Fibroblast of lung (primary cell): ENCODE results near the gene KRT32. TPM values are rescaled to one million over a fixed set of nuclear protein-coding genes. Genes with fewer than 3 reads are reported as not detected.

Experiments used
- DNase-seq, 2 donors: peaks; one replicate each; pipeline versions ENCODE4 v3.0.0 to v3.0.0-alpha.2; 2010; ENCODE audit warnings: low read depth in 2 of 2
- H2AFZ ChIP-seq: 2 replicates; pipeline ENCODE4 v1.5.1; 2012; ENCODE audit warnings: low read length, control low read depth, inconsistent platforms
- H3K27ac ChIP-seq: 2 replicates; pipeline ENCODE4 v1.5.1; 2011; ENCODE audit warnings: low read length, control low read depth; ENCODE audit not compliant: insufficient read depth
- H3K27me3 ChIP-seq: 2 replicates; pipeline ENCODE4 v1.5.1; 2011; ENCODE audit warnings: mild to moderate bottlenecking, low read length; ENCODE audit not compliant: control insufficient read depth, insufficient read depth
- H3K36me3 ChIP-seq: 2 replicates; pipeline ENCODE4 v1.5.1; 2011; ENCODE audit warnings: low read length; ENCODE audit not compliant: control insufficient read depth, insufficient read depth
- H3K4me1 ChIP-seq: 2 replicates; pipeline ENCODE4 v1.5.1; 2011; ENCODE audit warnings: low read length; ENCODE audit not compliant: control insufficient read depth, insufficient read depth; ENCODE audit errors: extremely low read depth
- H3K4me2 ChIP-seq: 2 replicates; pipeline ENCODE4 v1.5.1; 2011; ENCODE audit warnings: low read length, control low read depth; ENCODE audit not compliant: insufficient read depth; ENCODE audit errors: extremely low read depth
- H3K4me3 ChIP-seq, 4 experiments: fragments of 200-600 bp in 1 of 4; sonication (generic) in 1 of 4; replicated peaks in 1 of 4; 2 replicates each; pipeline ENCODE4 v1.5.1; 2011 to 2016; ENCODE audit warnings: low read length in 4 of 4, low read depth in 3 of 4, mild to moderate bottlenecking in 3 of 4, control low read depth in 2 of 4, inconsistent platforms in 1 of 4, mixed read lengths in 1 of 4; ENCODE audit not compliant: insufficient read depth in 1 of 4; ENCODE audit errors: control extremely low read depth in 1 of 4
- H3K79me2 ChIP-seq: 2 replicates; pipeline ENCODE4 v1.5.1; 2012; ENCODE audit warnings: mild to moderate bottlenecking, low read length, inconsistent platforms; ENCODE audit not compliant: control insufficient read depth, insufficient read depth
- H3K9ac ChIP-seq: 2 replicates; pipeline ENCODE4 v1.5.1; 2011; ENCODE audit warnings: mild to moderate bottlenecking, low read length, control low read depth; ENCODE audit not compliant: insufficient read depth
- H3K9me3 ChIP-seq: 2 replicates; pipeline ENCODE4 v1.5.1; 2012; ENCODE audit warnings: low read depth, low read length; ENCODE audit not compliant: control insufficient read depth, insufficient read depth
- H4K20me1 ChIP-seq: 2 replicates; pipeline ENCODE4 v1.5.1; 2011; ENCODE audit warnings: low read length; ENCODE audit not compliant: control insufficient read depth, insufficient read depth; ENCODE audit errors: extremely low read depth
- EZH2 ChIP-seq: IDR thresholded peaks from 2 replicates; pipeline ENCODE4 v1.5.1; 2012; ENCODE audit warnings: low read length, control low read depth, mild to moderate bottlenecking; ENCODE audit errors: missing control alignments
- polyA plus RNA-seq, 2 donors: library from polyadenylated mRNA; depleted of rRNA in 1 of 2; stranded (reverse) in 1 of 2; unstranded in 1 of 2; fragments of >200 nt; gene quantifications; 2 replicates each; pipeline ENCODE4 v1.2.1, GENCODE V29; 2011 to 2012; ENCODE audit warnings: missing spikeins in 1 of 2
- total RNA-seq: library from RNA; depleted of rRNA; stranded (reverse); fragments of >200 nt; gene quantifications from 2 replicates; pipeline ENCODE4 v1.2.1, GENCODE V29; 2014
- TF ChIP-seq, protein P1 (sequence below), 2 donors: IDR thresholded peaks in 1 of 2; conservative IDR thresholded peaks in 1 of 2; 1 replicate in 1 of 2; 2 replicates in 1 of 2; pipeline ENCODE4 v1.5.1; 2011 to 2012; ENCODE audit warnings: low read length in 2 of 2, control low read depth in 1 of 2, inconsistent platforms in 1 of 2, low read depth in 1 of 2, mild to moderate bottlenecking in 1 of 2

Gene KRT32
- total and polyA plus RNA-seq, 2 donors (not counting 1 experiment from before 2014, with no cell fraction given): under 0.01 to 0.03 TPM

DNA sequence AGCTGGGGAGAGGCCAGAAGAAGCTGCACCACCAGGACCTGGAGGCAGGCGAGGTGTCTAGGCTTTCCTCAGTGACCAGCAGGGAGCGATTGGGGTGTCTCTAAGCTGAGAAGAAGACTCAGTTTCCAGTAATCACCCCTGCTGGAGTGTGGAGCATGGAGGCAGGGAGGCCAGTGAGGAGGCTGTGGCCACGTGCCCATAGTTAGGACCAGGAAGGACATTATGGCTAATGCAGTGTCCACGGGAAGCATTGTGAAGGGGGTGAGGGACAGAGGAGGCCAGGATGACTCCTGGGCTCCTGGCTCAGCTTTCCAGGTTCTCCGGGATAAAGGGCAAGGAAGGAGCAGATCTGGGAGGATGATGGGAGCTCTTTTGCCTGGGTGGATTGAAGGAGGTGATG is 32.5 kb upstream of the KRT32 start:
- TF ChIP-seq EZH2: no peak
- TF ChIP-seq, protein P1, sequence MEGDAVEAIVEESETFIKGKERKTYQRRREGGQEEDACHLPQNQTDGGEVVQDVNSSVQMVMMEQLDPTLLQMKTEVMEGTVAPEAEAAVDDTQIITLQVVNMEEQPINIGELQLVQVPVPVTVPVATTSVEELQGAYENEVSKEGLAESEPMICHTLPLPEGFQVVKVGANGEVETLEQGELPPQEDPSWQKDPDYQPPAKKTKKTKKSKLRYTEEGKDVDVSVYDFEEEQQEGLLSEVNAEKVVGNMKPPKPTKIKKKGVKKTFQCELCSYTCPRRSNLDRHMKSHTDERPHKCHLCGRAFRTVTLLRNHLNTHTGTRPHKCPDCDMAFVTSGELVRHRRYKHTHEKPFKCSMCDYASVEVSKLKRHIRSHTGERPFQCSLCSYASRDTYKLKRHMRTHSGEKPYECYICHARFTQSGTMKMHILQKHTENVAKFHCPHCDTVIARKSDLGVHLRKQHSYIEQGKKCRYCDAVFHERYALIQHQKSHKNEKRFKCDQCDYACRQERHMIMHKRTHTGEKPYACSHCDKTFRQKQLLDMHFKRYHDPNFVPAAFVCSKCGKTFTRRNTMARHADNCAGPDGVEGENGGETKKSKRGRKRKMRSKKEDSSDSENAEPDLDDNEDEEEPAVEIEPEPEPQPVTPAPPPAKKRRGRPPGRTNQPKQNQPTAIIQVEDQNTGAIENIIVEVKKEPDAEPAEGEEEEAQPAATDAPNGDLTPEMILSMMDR (conservative IDR thresholded peaks at IDR 0.05 in 1 of 2, IDR thresholded peaks at IDR 0.05 in 1 of 2; ENCODE audit: low read depth in 1 of 2, low read length in 2 of 2): no peak
- Histone ChIP-seq H3K27me3 (no peaks in the 10 kb centered on the region), H4K20me1 (no peaks in the 10 kb centered on the region), H3K79me2 (no peaks in the 10 kb centered on the region), H3K36me3 (no peaks in the 10 kb centered on the region), H3K4me1 (peaks cover 11% of the 10 kb centered on the region), H3K9ac (no peak overlapping the region), H2AFZ (no peak overlapping the region), H3K4me2 (no peak overlapping the region), H3K27ac (no peak overlapping the region), H3K9me3 (no peaks in the 10 kb centered on the region), H3K4me3 (no peak overlapping the region)
- no peak for DNase-seq

DNA sequence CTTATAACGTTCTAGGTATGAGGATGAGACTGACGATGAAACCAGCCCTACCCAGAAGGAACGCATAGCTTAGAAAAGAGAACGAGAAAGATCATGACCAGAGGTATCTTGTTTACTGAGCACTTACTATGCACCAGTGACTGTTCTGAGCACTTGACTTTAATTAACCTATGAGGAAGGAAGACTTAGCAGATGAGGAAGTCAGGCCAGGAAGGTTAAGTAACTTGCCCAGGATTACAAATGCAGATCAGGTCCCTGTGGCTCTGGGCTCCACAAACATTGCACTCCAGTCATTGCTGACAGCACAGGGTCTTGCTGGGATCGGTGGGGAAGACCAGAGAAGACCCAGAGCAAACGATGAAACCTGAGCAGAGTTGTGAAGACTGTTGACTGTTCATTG is 31.1 kb upstream of the KRT32 start:
- Histone ChIP-seq H2AFZ (no peak overlapping the region), H3K79me2 (no peaks in the 10 kb centered on the region), H3K36me3 (no peaks in the 10 kb centered on the region), H3K9me3 (no peaks in the 10 kb centered on the region), H3K27ac (no peak overlapping the region), H3K4me3 (no peak overlapping the region), H3K4me2 (no peak overlapping the region), H4K20me1 (no peaks in the 10 kb centered on the region), H3K4me1 (peaks cover 17% of the 10 kb centered on the region), H3K9ac (no peak overlapping the region), H3K27me3 (no peaks in the 10 kb centered on the region)
- DNase-seq: no peak
- TF ChIP-seq, protein P1 (conservative IDR thresholded peaks at IDR 0.05 in 1 of 2, IDR thresholded peaks at IDR 0.05 in 1 of 2; ENCODE audit: low read depth in 1 of 2, low read length in 2 of 2): no peak
- no peak for TF ChIP-seq EZH2

DNA sequence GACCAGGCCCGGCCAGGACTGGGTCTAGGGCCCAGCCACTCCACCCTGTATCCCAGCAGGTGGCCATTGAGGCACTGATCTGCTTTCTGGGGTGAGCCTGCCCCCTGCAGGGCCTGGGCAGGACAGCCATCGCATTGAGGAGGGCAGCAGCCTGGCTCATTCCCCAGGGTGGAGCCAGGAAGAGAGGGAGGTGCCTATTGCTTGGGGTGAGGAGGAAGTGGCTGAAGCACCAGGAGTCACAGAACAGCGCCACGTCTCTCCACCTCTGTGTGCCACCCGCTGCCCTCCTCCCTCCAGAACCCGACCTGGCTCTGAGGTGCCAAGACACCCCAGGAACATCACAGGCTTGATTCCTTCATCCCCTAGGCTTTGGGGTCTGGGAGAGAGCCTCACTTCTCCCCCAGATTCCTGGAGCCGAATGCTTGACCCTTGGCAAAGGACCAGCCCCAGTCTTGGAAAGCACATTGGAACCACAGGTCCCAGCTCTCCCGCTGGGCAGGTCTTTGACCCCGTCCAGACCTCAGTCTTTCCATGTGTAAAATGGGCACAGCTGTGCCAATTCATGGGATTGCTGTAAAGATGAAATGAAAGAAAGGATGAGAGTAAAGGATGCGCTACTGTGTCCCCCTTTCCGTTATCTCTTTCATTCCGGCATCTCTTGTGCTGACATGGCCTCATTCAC is 29.8 kb upstream of the KRT32 start:
- Histone ChIP-seq H3K27ac (no peak overlapping the region), H3K27me3 (no peaks in the 10 kb centered on the region), H3K4me3 (no peak overlapping the region), H3K36me3 (no peaks in the 10 kb centered on the region), H3K79me2 (no peaks in the 10 kb centered on the region), H3K9me3 (no peaks in the 10 kb centered on the region), H2AFZ (peak overlapping the region; percentile 75), H3K9ac (no peak overlapping the region), H3K4me2 (no peak overlapping the region), H4K20me1 (no peaks in the 10 kb centered on the region), H3K4me1 (peaks cover 20% of the 10 kb centered on the region)
- DNase-seq: peak; percentile 70 to 84
- TF ChIP-seq EZH2: no peak
- TF ChIP-seq, protein P1 (conservative IDR thresholded peaks at IDR 0.05 in 1 of 2, IDR thresholded peaks at IDR 0.05 in 1 of 2; ENCODE audit: low read depth in 1 of 2, low read length in 2 of 2): peak; percentile 57 to 75
